SK-N-SH treated with all-trans-retinoic acid at 6 μM for 48 hours (cell line): Measurements from ENCODE around the gene MTFR2.

Experiments
- ATAC-seq: fragments of 200-7000 bp; cut with Tn5 transposase; 3 replicates; pipeline ENCODE4 v1.9.1; 2020; ENCODE audit warnings: mild to moderate bottlenecking, moderate library complexity
- BACH2 ChIP-seq: fragments of 250-450 bp; sonication (Bioruptor Pico); IDR thresholded peaks from 2 replicates; pipeline ENCODE4 v1.9.0; 2021; ENCODE audit warnings: mild to moderate bottlenecking, borderline replicate concordance
- CREB5 ChIP-seq: fragments of 250-450 bp; sonication (Bioruptor Pico); IDR thresholded peaks from 2 replicates; pipeline ENCODE4 v1.5.1; 2020; ENCODE audit warnings: low read depth, mild to moderate bottlenecking, moderate library complexity
- GLIS3 ChIP-seq: fragments of 250-450 bp; sonication (Bioruptor Pico); IDR thresholded peaks from 2 replicates; pipeline ENCODE4 v1.5.0; 2020; ENCODE audit warnings: mild to moderate bottlenecking, moderate library complexity
- ISL1 ChIP-seq: fragments of 250-450 bp; sonication (Bioruptor Pico); IDR thresholded peaks from 2 replicates; pipeline ENCODE4 v2.1.2; 2022; ENCODE audit warnings: mild to moderate bottlenecking, moderate library complexity
- PATZ1 ChIP-seq: fragments of 250-450 bp; sonication (Bioruptor Pico); IDR thresholded peaks from 2 replicates; pipeline ENCODE4 v1.8.0; 2020; ENCODE audit warnings: mild to moderate bottlenecking, moderate library complexity, borderline replicate concordance
- PPARA ChIP-seq: fragments of 250-450 bp; sonication (Bioruptor Pico); IDR thresholded peaks from 2 replicates; pipeline ENCODE4 v1.5.0; 2020; ENCODE audit warnings: mild to moderate bottlenecking, borderline replicate concordance
- RARB ChIP-seq: fragments of 250-450 bp; sonication (Bioruptor Pico); IDR thresholded peaks from 2 replicates; pipeline ENCODE4 v1.8.0; 2021; ENCODE audit warnings: mild to moderate bottlenecking, moderate library complexity
- SNAI2 ChIP-seq: fragments of 250-450 bp; sonication (Bioruptor Pico); IDR thresholded peaks from 2 replicates; pipeline ENCODE4 v1.5.0; 2020; ENCODE audit warnings: mild to moderate bottlenecking, moderate library complexity
- TCF4 ChIP-seq: fragments of 250-450 bp; sonication (Bioruptor Pico); IDR thresholded peaks from 2 replicates; pipeline ENCODE4 v1.8.0; 2021; ENCODE audit warnings: mild to moderate bottlenecking, moderate library complexity, borderline replicate concordance
- TOX ChIP-seq: fragments of 250-450 bp; sonication (Bioruptor Pico); IDR thresholded peaks from 2 replicates; pipeline ENCODE4 v1.8.0; 2021; ENCODE audit warnings: mild to moderate bottlenecking, moderate library complexity, borderline replicate concordance
- ZC3H10 ChIP-seq: fragments of 250-450 bp; sonication (Bioruptor Pico); IDR thresholded peaks from 2 replicates; pipeline ENCODE4 v1.5.1; 2021; ENCODE audit warnings: mild to moderate bottlenecking, moderate library complexity
- ZFP3 ChIP-seq: fragments of 250-450 bp; sonication (Bioruptor Pico); IDR thresholded peaks from 2 replicates; pipeline ENCODE4 v1.5.0; 2020; ENCODE audit warnings: mild to moderate bottlenecking, moderate library complexity
- ZFP30 ChIP-seq: fragments of 450-650 bp; formaldehyde crosslinking; IDR thresholded peaks from 2 replicates; pipeline ENCODE4 v1.5.0; 2022; ENCODE audit warnings: mild to moderate bottlenecking, moderate library complexity
- ZNF70 ChIP-seq: fragments of 450-650 bp; formaldehyde crosslinking; IDR thresholded peaks from 2 replicates; pipeline ENCODE4 v1.5.0; 2020; ENCODE audit warnings: mild to moderate bottlenecking, moderate library complexity

MTFR2 gene

GRCh38 chr6:136191606-136192312, 58.4 kb downstream of the MTFR2 start:
- no peak for TF ChIP-seq PPARA (CRISPR knock-in tag)
- no peak for TF ChIP-seq ZC3H10 (CRISPR knock-in tag)
- TF ChIP-seq ZFP3 (CRISPR knock-in tag): no peak
- no peak for ATAC-seq

GRCh38 chr6:136189104-136189503, 61.0 kb downstream of the MTFR2 start:
- ATAC-seq: no peak
- TF ChIP-seq RARB: no peak
- TF ChIP-seq SNAI2 (CRISPR knock-in tag): no peak
- TF ChIP-seq CREB5: no peak

GRCh38 chr6:136188486-136188885, 61.6 kb downstream of the MTFR2 start:
- TF ChIP-seq SNAI2 (CRISPR knock-in tag) (no peak), ZNF70 (CRISPR knock-in tag) (no peak), RARB (no peak), BACH2 (CRISPR knock-in tag) (no peak), PATZ1 (CRISPR knock-in tag) (no peak), TCF4 (CRISPR knock-in tag) (no peak)
- TF ChIP-seq, all 23 proteins: peak for 0
- ATAC-seq: no peak

GRCh38 chr6:136186363-136186762, 63.7 kb downstream of the MTFR2 start:
- ATAC-seq: no peak

GRCh38 chr6:136184738-136185137, 65.4 kb downstream of the MTFR2 start:
- no peak for TF ChIP-seq GLIS3 (CRISPR knock-in tag)
- TF ChIP-seq, all 23 proteins: peak for 0
- ATAC-seq: no peak

More at GRCh38 chr6:136186363-136186762, 63.7 kb downstream of the MTFR2 start:
- TF ChIP-seq SNAI2 (CRISPR knock-in tag): no peak
- TF ChIP-seq ZNF70 (CRISPR knock-in tag): no peak
- no peak for TF ChIP-seq GLIS3 (CRISPR knock-in tag)
- no peak for TF ChIP-seq ZFP30 (CRISPR knock-in tag)
- TF ChIP-seq BACH2 (CRISPR knock-in tag): no peak
- no peak for TF ChIP-seq PPARA (CRISPR knock-in tag)

- no peak for TF ChIP-seq ISL1 (CRISPR knock-in tag)
- ATAC-seq: no peak
Observed at GRCh38 chr6:136181861-136182260, 68.2 kb downstream of the MTFR2 start.

GRCh38 chr6:136181512-136181833, 68.6 kb downstream of the MTFR2 start:
- no peak for ATAC-seq

More at GRCh38 chr6:136181512-136181833, 68.6 kb downstream of the MTFR2 start:
- TF ChIP-seq SNAI2 (CRISPR knock-in tag) (no peak), ZNF70 (CRISPR knock-in tag) (no peak), ZFP30 (CRISPR knock-in tag) (no peak), BACH2 (CRISPR knock-in tag) (no peak), TOX (CRISPR knock-in tag) (no peak), TCF4 (CRISPR knock-in tag) (no peak)
